OCI-LY3 (cell line): ENCODE measurements around the gene WWP2.

Experiments
- CTCF ChIP-seq: fragments of 200-600, 300-600 bp; sonication (generic); IDR thresholded peaks from 2 replicates; pipeline ENCODE4 v1.5.1; 2014; ENCODE audit warnings: antibody characterized with exemption, low read length, low read depth
- EZH2phosphoT487 ChIP-seq: fragments of 200-600 bp; shearing (Covaris generic); IDR thresholded peaks from 2 replicates; pipeline ENCODE4 v1.6.1; 2018; ENCODE audit warnings: antibody characterized with exemption, mixed run types, low read depth

- TF ChIP-seq EZH2phosphoT487: no peak
- no peak for TF ChIP-seq CTCF
Measured at GRCh38 chr16:69890892-69891282, 128.8 kb downstream of the WWP2 start.
